ENCODE results near the gene NVL.

Gene NVL

DNA sequence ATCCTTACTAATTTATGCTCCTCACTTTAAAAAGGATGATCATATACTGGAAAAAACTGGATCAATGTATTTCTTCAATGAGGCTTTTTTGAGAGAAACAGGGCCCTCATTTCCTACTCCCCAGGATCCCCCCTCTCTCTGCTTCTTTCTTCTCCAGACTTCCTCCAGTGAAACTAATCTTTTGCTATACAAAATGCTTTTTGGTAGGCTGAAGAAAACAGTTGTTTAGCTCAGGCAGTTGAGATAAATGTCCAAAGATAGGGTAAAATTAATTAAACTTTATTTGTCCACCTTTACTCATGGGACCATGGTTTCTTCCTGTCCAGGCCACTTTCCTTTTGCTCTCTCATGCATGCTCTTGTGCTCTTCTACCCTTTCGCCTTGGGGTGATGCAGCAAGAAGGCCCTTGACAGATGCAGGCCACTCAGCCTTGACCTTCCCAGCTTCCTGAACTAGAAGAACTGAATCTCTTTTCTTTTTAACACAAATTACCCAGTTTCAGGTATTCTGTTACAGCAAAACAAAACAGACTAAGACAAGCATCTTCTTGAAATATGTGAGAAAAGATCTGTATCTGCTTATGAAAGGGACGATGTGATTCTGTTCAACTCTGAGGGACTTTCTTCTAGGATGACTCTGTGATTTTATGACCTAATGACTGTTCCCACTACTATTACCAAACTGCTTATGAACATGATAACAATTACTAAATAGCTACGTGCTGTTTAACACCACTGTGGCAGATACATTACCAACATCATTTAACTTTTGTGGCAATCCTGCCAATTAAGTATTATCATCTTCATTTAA is 63.7 kb downstream of the NVL start:
- H4K8ac ChIP-seq (ENCODE audit: low read depth, low read length), result no peak overlapping the region
- no peaks in the 10 kb centered on the region for H3K9me3 ChIP-seq (replicated peaks in 1 of 2; ENCODE audit: control insufficient read depth in 2 of 2, insufficient read depth in 1 of 2, low read depth in 1 of 2, low read length in 2 of 2)
- no peak overlapping the region for H3K9ac ChIP-seq (ENCODE audit: low read depth, low read length, poor library complexity)
- H2AK5ac ChIP-seq (ENCODE audit: low read depth, low read length), result no peak overlapping the region
- no peak overlapping the region for H2BK12ac ChIP-seq (ENCODE audit: low read length)
- H3K4me3 ChIP-seq (ENCODE audit: low read length in 2 of 2), result no peak overlapping the region
- DNase-seq (ENCODE audit: low spot score), result no peak
- no peaks in the 10 kb centered on the region for H3K4me1 ChIP-seq (ENCODE audit: control insufficient read depth in 2 of 2, insufficient read depth in 1 of 2, low read depth in 1 of 2, low read length in 2 of 2)
- no CpG with 5 or more reads among the region's 3 CpGs for WGBS, 2 donors (ENCODE audit: extremely low coverage in 2 of 2, insufficient read length in 2 of 2, insufficient replicate concordance in 1 of 2)
- peaks cover 6 to 79% of the 10 kb centered on the region in 2 donors for H3K36me3 ChIP-seq (replicated peaks in 1 of 2; ENCODE audit: control insufficient read depth in 2 of 2, insufficient read depth in 2 of 2, low read length in 2 of 2)
- H4K91ac ChIP-seq (ENCODE audit: low read depth, low read length, poor library complexity), result no peak overlapping the region
- no peak overlapping the region for H2AFZ ChIP-seq (ENCODE audit: low read length)
- H3K23ac ChIP-seq (ENCODE audit: low read depth, low read length, poor library complexity), result no peak overlapping the region
- no peaks in the 10 kb centered on the region for H3K27me3 ChIP-seq (ENCODE audit: control insufficient read depth in 3 of 3, insufficient read depth in 3 of 3, low read depth in 1 of 3, low read length in 3 of 3)
- no peak overlapping the region for H3K4me2 ChIP-seq (ENCODE audit: insufficient read depth, low read length, poor library complexity, severe bottlenecking)
- no peak overlapping the region for H3K18ac ChIP-seq (ENCODE audit: low read length)
- H3K27ac ChIP-seq (replicated peaks; ENCODE audit: low read length), result no peak overlapping the region
- no peak overlapping the region for H2BK5ac ChIP-seq (ENCODE audit: low read length)
- H3K4ac ChIP-seq (ENCODE audit: low read length), result no peak overlapping the region
- H2BK120ac ChIP-seq (ENCODE audit: low read depth, low read length), result no peak overlapping the region
- H3K14ac ChIP-seq (ENCODE audit: low read length), result no peak overlapping the region
- no peaks in the 10 kb centered on the region for H3K79me1 ChIP-seq (ENCODE audit: low read depth, low read length)
- no peak overlapping the region for H2BK15ac ChIP-seq (ENCODE audit: low read length)

DNA sequence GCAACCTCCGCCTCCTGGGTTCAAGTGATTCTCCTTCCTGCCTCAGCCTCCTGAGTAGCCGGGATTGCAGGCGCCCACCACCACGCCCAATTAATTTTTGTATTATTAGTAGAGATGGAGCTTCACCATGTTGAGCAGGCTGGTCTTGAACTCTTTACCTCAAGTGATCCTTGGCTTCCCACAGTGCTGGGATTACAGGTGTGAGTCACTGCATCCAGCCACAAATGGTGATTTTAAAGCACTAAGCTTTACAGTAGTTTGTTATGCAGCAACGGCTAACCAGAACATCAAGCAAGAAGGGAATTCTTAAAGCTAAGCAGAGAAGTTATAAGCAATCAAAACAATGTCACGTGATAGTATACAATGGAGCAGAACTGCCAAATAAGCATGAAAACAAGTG is 65.7 kb downstream of the NVL start:
- Histone ChIP-seq H3K23ac (ENCODE audit: low read depth, low read length, poor library complexity) (no peak overlapping the region), H2AFZ (ENCODE audit: low read length) (no peak overlapping the region), H3K27ac (replicated peaks; ENCODE audit: low read length) (no peak overlapping the region), H3K4ac (ENCODE audit: low read length) (no peak overlapping the region), H4K8ac (ENCODE audit: low read depth, low read length) (no peak overlapping the region), H3K4me1 (ENCODE audit: control insufficient read depth in 2 of 2, insufficient read depth in 1 of 2, low read depth in 1 of 2, low read length in 2 of 2) (no peaks in the 10 kb centered on the region), H3K79me1 (ENCODE audit: low read depth, low read length) (no peaks in the 10 kb centered on the region), H3K4me3 (ENCODE audit: low read length in 2 of 2) (no peak overlapping the region), H3K27me3 (ENCODE audit: control insufficient read depth in 3 of 3, insufficient read depth in 3 of 3, low read depth in 1 of 3, low read length in 3 of 3) (no peaks in the 10 kb centered on the region), H2AK5ac (ENCODE audit: low read depth, low read length) (no peak overlapping the region), H3K9ac (ENCODE audit: low read depth, low read length, poor library complexity) (no peak overlapping the region), H3K14ac (ENCODE audit: low read length) (no peak overlapping the region), H3K18ac (ENCODE audit: low read length) (no peak overlapping the region), H2BK12ac (ENCODE audit: low read length) (no peak overlapping the region), H2BK5ac (ENCODE audit: low read length) (no peak overlapping the region), H4K91ac (ENCODE audit: low read depth, low read length, poor library complexity) (no peak overlapping the region), H3K36me3 (replicated peaks in 1 of 2; ENCODE audit: control insufficient read depth in 2 of 2, insufficient read depth in 2 of 2, low read length in 2 of 2) (peaks cover 4 to 65% of the 10 kb centered on the region in 2 donors), H2BK15ac (ENCODE audit: low read length) (no peak overlapping the region), H3K9me3 (replicated peaks in 1 of 2; ENCODE audit: control insufficient read depth in 2 of 2, insufficient read depth in 1 of 2, low read depth in 1 of 2, low read length in 2 of 2) (no peaks in the 10 kb centered on the region), H3K4me2 (ENCODE audit: insufficient read depth, low read length, poor library complexity, severe bottlenecking) (no peak overlapping the region), H2BK120ac (ENCODE audit: low read depth, low read length) (no peak overlapping the region)
- no CpG with 5 or more reads among the region's 6 CpGs for WGBS, 2 donors (ENCODE audit: extremely low coverage in 2 of 2, insufficient read length in 2 of 2, insufficient replicate concordance in 1 of 2)
- no peak for DNase-seq (ENCODE audit: low spot score)

DNA sequence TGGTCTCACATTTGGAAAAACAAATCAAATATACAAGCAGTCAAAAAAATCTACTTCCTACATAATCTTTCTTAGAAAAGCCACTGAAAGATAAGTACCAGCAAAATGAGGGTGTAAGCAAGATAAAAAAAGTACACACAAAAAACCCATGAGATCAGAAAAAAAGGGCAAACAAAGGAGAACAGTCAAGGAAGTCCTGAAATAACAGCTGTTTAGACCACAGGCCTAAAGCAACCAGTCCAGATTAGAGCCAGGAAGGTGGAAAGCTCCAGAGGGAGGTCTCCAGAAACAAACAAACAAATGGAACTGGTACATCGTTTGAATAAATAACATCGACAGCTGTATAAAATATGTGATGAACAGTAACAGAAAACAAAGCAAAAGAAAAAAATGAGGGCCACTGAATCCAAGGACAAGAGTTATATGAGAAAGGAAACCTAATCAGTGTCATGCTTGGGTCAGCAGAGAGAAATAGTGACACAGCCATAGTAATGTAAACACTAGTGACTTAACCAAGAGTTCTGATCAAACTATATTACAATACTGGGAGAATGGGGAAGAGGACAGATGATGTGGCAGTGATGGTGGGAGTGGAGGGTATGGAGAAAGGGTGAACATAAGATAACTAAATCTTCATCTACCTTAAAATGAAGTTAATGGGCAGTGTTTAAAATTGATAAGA is 67.5 kb downstream of the NVL start:
- H2BK12ac ChIP-seq (ENCODE audit: low read length), result no peak overlapping the region
- H4K8ac ChIP-seq (ENCODE audit: low read depth, low read length), result no peak overlapping the region
- H2BK120ac ChIP-seq (ENCODE audit: low read depth, low read length), result no peak overlapping the region
- no peak overlapping the region for H4K91ac ChIP-seq (ENCODE audit: low read depth, low read length, poor library complexity)
- no peak overlapping the region for H3K23ac ChIP-seq (ENCODE audit: low read depth, low read length, poor library complexity)
- H3K18ac ChIP-seq (ENCODE audit: low read length), result no peak overlapping the region
- H3K4me1 ChIP-seq (ENCODE audit: control insufficient read depth in 2 of 2, insufficient read depth in 1 of 2, low read depth in 1 of 2, low read length in 2 of 2), result no peaks in the 10 kb centered on the region
- H3K14ac ChIP-seq (ENCODE audit: low read length), result no peak overlapping the region
- H2BK5ac ChIP-seq (ENCODE audit: low read length), result no peak overlapping the region
- H3K36me3 ChIP-seq (replicated peaks in 1 of 2; ENCODE audit: control insufficient read depth in 2 of 2, insufficient read depth in 2 of 2, low read length in 2 of 2), result peaks cover 3 to 53% of the 10 kb centered on the region in 2 donors
- H2AK5ac ChIP-seq (ENCODE audit: low read depth, low read length), result no peak overlapping the region
- H3K9ac ChIP-seq (ENCODE audit: low read depth, low read length, poor library complexity), result no peak overlapping the region
- DNase-seq (ENCODE audit: low spot score), result no peak
- no peak overlapping the region for H3K4me2 ChIP-seq (ENCODE audit: insufficient read depth, low read length, poor library complexity, severe bottlenecking)
- no CpG with 5 or more reads among the region's 2 CpGs for WGBS, 2 donors (ENCODE audit: extremely low coverage in 2 of 2, insufficient read length in 2 of 2, insufficient replicate concordance in 1 of 2)
- no peaks in the 10 kb centered on the region for H3K9me3 ChIP-seq (replicated peaks in 1 of 2; ENCODE audit: control insufficient read depth in 2 of 2, insufficient read depth in 1 of 2, low read depth in 1 of 2, low read length in 2 of 2)
- no peak overlapping the region for H3K4me3 ChIP-seq (ENCODE audit: low read length in 2 of 2)
- no peaks in the 10 kb centered on the region for H3K27me3 ChIP-seq (ENCODE audit: control insufficient read depth in 3 of 3, insufficient read depth in 3 of 3, low read depth in 1 of 3, low read length in 3 of 3)
- H2AFZ ChIP-seq (ENCODE audit: low read length), result no peak overlapping the region
- H3K79me1 ChIP-seq (ENCODE audit: low read depth, low read length), result no peaks in the 10 kb centered on the region
- H3K27ac ChIP-seq (replicated peaks; ENCODE audit: low read length), result no peak overlapping the region
- no peak overlapping the region for H2BK15ac ChIP-seq (ENCODE audit: low read length)
- H3K4ac ChIP-seq (ENCODE audit: low read length), result no peak overlapping the region

DNA sequence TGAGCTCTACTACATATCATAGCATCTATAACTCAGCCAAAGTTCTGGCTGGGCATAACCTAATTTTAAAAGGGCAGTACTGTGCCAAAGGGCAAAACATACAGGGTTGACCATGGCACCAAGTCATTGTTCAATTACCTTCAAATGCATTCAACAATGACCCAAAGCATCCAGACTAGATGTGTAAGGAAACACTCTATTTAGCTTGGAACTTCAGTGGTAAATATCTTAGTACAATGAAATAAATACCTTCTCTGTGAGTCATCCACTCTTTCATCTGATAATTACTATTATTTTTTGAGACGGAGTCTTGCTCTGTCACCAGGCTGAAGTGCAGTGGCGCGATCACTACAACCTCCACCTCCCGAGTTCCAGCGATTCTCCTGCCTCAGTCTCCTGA is 70.0 kb downstream of the NVL start:
- Histone ChIP-seq H4K8ac (ENCODE audit: low read depth, low read length) (no peak overlapping the region), H2BK120ac (ENCODE audit: low read depth, low read length) (no peak overlapping the region), H3K9ac (ENCODE audit: low read depth, low read length, poor library complexity) (no peak overlapping the region), H4K91ac (ENCODE audit: low read depth, low read length, poor library complexity) (no peak overlapping the region), H3K27me3 (ENCODE audit: control insufficient read depth in 3 of 3, insufficient read depth in 3 of 3, low read depth in 1 of 3, low read length in 3 of 3) (no peaks in the 10 kb centered on the region), H2BK5ac (ENCODE audit: low read length) (no peak overlapping the region), H3K79me1 (ENCODE audit: low read depth, low read length) (no peaks in the 10 kb centered on the region), H2BK12ac (ENCODE audit: low read length) (no peak overlapping the region), H3K27ac (replicated peaks; ENCODE audit: low read length) (no peak overlapping the region), H3K4me1 (ENCODE audit: control insufficient read depth in 2 of 2, insufficient read depth in 1 of 2, low read depth in 1 of 2, low read length in 2 of 2) (peaks cover 0 to 2% of the 10 kb centered on the region in 2 donors), H3K36me3 (replicated peaks in 1 of 2; ENCODE audit: control insufficient read depth in 2 of 2, insufficient read depth in 2 of 2, low read length in 2 of 2) (peaks cover 0 to 43% of the 10 kb centered on the region in 2 donors), H3K4me3 (ENCODE audit: low read length in 2 of 2) (no peak overlapping the region), H3K14ac (ENCODE audit: low read length) (no peak overlapping the region), H3K9me3 (replicated peaks in 1 of 2; ENCODE audit: control insufficient read depth in 2 of 2, insufficient read depth in 1 of 2, low read depth in 1 of 2, low read length in 2 of 2) (no peaks in the 10 kb centered on the region), H3K4ac (ENCODE audit: low read length) (no peak overlapping the region), H3K18ac (ENCODE audit: low read length) (no peak overlapping the region), H2BK15ac (ENCODE audit: low read length) (no peak overlapping the region), H2AFZ (ENCODE audit: low read length) (no peak overlapping the region), H2AK5ac (ENCODE audit: low read depth, low read length) (no peak overlapping the region), H3K4me2 (ENCODE audit: insufficient read depth, low read length, poor library complexity, severe bottlenecking) (no peak overlapping the region), H3K23ac (ENCODE audit: low read depth, low read length, poor library complexity) (no peak overlapping the region)
- DNase-seq (ENCODE audit: low spot score), result no peak
- no CpG with 5 or more reads among the region's 5 CpGs for WGBS, 2 donors (ENCODE audit: extremely low coverage in 2 of 2, insufficient read length in 2 of 2, insufficient replicate concordance in 1 of 2)

Measured in neuronal stem cell (in vitro differentiated cells).